Measurements from ENCODE around the gene DLK1. TPM values are rescaled to one million over a fixed set of nuclear protein-coding genes. Genes with fewer than 3 reads are reported as not detected.

DLK1 gene
- total and polyA plus RNA-seq, 2 of the 4 experiments (the other 2 are of a cell fraction) = under 0.01 to 0.07 TPM

- no TSS peak for BruUV-seq (replicated peaks)
- Histone ChIP-seq H3K4me3 (ENCODE audit: insufficient read depth, low read depth, low read length) (no peak overlapping the region), H2BK120ac (ENCODE audit: low read depth, low read length) (no peak overlapping the region), H2AK9ac (replicated peaks; ENCODE audit: low read depth, low read length, poor library complexity) (no peak overlapping the region), H3K27ac (ENCODE audit: insufficient read depth, low read length) (no peak overlapping the region), H2AK5ac (ENCODE audit: low read depth, low read length) (no peak overlapping the region), H3K14ac (replicated peaks; ENCODE audit: low read depth, low read length) (no peak overlapping the region), H4K91ac (ENCODE audit: insufficient read depth, low read depth, low read length) (no peak overlapping the region), H3K4me2 (ENCODE audit: low read depth, low read length) (no peak overlapping the region), H3K18ac (ENCODE audit: low read depth, low read length) (no peak overlapping the region), H2BK15ac (ENCODE audit: low read depth, low read length) (no peak overlapping the region), H3K23ac (ENCODE audit: low read depth, low read length) (no peak overlapping the region), H3K36me3 (ENCODE audit: control insufficient read depth, insufficient read depth, low read length) (no peaks in the 10 kb centered on the region), H4K5ac (ENCODE audit: low read depth, low read length) (no peak overlapping the region), H4K8ac (ENCODE audit: low read depth in 2 of 2, low read length in 2 of 2) (no peak overlapping the region), H2BK20ac (ENCODE audit: low read depth, low read length) (no peak overlapping the region), H3K4ac (ENCODE audit: low read depth, low read length) (no peak overlapping the region), H2AFZ (replicated peaks; ENCODE audit: low read length, poor library complexity) (no peak overlapping the region), H3K56ac (ENCODE audit: extremely low read depth, insufficient read depth, low read length) (no peak overlapping the region), H3K9me3 (ENCODE audit: control insufficient read depth, insufficient read depth, low read length) (peaks cover 4% of the 10 kb centered on the region), H3K79me1 (ENCODE audit: low read depth in 1 of 2, low read length in 2 of 2) (no peaks in the 10 kb centered on the region), H3K9me1 (ENCODE audit: insufficient read depth, low read length) (no peaks in the 10 kb centered on the region), H2BK5ac (ENCODE audit: low read depth, low read length, poor library complexity, severe bottlenecking) (no peak overlapping the region), H4K20me1 (ENCODE audit: insufficient read depth, low read length) (no peaks in the 10 kb centered on the region), H3K27me3 (ENCODE audit: control insufficient read depth, insufficient read depth, low read length) (peaks cover 59% of the 10 kb centered on the region), H3K9ac (ENCODE audit: low read depth, low read length) (no peak overlapping the region), H3K4me1 (ENCODE audit: control insufficient read depth, insufficient read depth, low read length) (no peaks in the 10 kb centered on the region)
- 50% methylated on average over 1 of the region's 2 CpGs; no CpG with 5 or more reads in 1 of the 2 experiments for WGBS, 2 experiments (ENCODE audit: extremely low coverage in 2 of 2, insufficient read length in 1 of 2)
- POLR2A ChIA-PET (ENCODE audit: unreplicated experiment) = no interaction called here
- no peak for DNase-seq
- ATAC-seq (ENCODE audit: low read depth) = no peak
- intact Hi-C loops (cut with micrococcal nuclease) (no loop called here), in situ Hi-C loops (cut with MboI; ENCODE audit: low sequenced_read_pairs) (loop anchor here (25.0 kb wide), 1 partner anchor 521 kb away; no protein-coding TSS in a partner anchor), dilution Hi-C loops (cut with HindIII; ENCODE audit: low sequenced_read_pairs, unreplicated experiment) (no loop called here)
- CTCF ChIA-PET = no interaction called here
- no peak for TF ChIP-seq MAFK (IDR thresholded peaks at IDR 0.05; ENCODE audit: low read depth, low read length)
- no peak for TF ChIP-seq MAZ (IDR thresholded peaks at IDR 0.05; ENCODE audit: borderline replicate concordance, low read depth, low read length)
- no peak for TF ChIP-seq CTCF (conservative IDR thresholded peaks at IDR 0.05; ENCODE audit: low read depth, low read length)
- no peak for TF ChIP-seq MXI1 (IDR thresholded peaks at IDR 0.05; ENCODE audit: borderline replicate concordance, low read depth, low read length)
- no peak for TF ChIP-seq ELK1 (IDR thresholded peaks at IDR 0.05; ENCODE audit: borderline replicate concordance, low read depth, low read length)
- TF ChIP-seq SMC3 (IDR thresholded peaks at IDR 0.05; ENCODE audit: low read depth, low read length) = no peak
- no peak for TF ChIP-seq NFE2L2 (IDR thresholded peaks at IDR 0.05; ENCODE audit: low read depth, low read length)
- no peak for TF ChIP-seq BHLHE40 (IDR thresholded peaks at IDR 0.05; ENCODE audit: low read depth, low read length)
These were observed 10.9 kb upstream of the DLK1 start for GRCh38 chr14:100715803-100716202.
